Kidney tubule cell (primary cell): ENCODE results near the gene OR2L5.

Experiments
- DNase-seq: peaks from one replicate; pipeline ENCODE4 v3.0.0-alpha.2; 2018; ENCODE audit warnings: low spot score

Gene OR2L5

GRCh38 chr1:248013229-248013710 is at the start of gene OR2L5:
Gene OR2L5, plus strand, starts transcription at chr1:248013660. Its CDS starts 8,288 bp downstream, at chr1:248021948.
- DNase-seq: no peak

- DNase-seq: no peak
Measured at GRCh38 chr1:247964933-247965332, 48.5 kb upstream of the OR2L5 start, which contains the start of gene OR2AK2. Gene OR2AK2, plus strand, starts transcription at chr1:247965233. Its CDS starts 144 bp downstream, at chr1:247965377.

- no peak for DNase-seq
Measured at GRCh38 chr1:247966532-247967204, 46.8 kb upstream of the OR2L5 start.

GRCh38 chr1:247992986-247993385 is 20.5 kb upstream of the OR2L5 start:
- no peak for DNase-seq

GRCh38 chr1:247998811-247999210 is 14.6 kb upstream of the OR2L5 start:
- no peak for DNase-seq

- DNase-seq: no peak
Measured at GRCh38 chr1:248000169-248000568, 13.3 kb upstream of the OR2L5 start.

- DNase-seq: no peak
Measured at GRCh38 chr1:248007778-248008177, 5.7 kb upstream of the OR2L5 start.

- DNase-seq: no peak
Measured at GRCh38 chr1:248009681-248010080, 3.8 kb upstream of the OR2L5 start.

DNA sequence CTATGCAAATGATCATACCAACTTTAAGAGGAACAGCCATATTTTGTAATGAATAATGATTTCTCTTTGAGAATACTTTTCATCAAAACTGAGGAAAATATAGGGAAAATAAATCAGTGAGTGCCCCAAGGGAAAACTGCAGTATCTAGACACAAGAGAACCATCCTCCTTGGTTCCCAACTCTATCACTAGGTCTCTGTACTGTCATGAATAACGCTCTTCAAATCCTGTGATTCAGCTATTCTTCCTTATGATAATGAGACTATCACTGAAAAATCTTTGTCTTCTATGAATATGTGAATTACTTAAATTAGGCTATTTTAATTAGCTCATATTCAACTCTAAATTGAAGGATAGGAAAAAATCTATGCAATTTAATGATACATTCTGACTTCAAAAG is 2.3 kb downstream of the OR2L5 start:
- no peak for DNase-seq

GRCh38 chr1:248029770-248030169 is 16.3 kb downstream of the OR2L5 start, which contains the start of gene OR2L2:
Gene OR2L2, plus strand, starts transcription at chr1:248030070. Its CDS starts 8,198 bp downstream, at chr1:248038268.
- no peak for DNase-seq

GRCh38 chr1:248045209-248045608 is 31.7 kb downstream of the OR2L5 start:
- DNase-seq: no peak

DNA sequence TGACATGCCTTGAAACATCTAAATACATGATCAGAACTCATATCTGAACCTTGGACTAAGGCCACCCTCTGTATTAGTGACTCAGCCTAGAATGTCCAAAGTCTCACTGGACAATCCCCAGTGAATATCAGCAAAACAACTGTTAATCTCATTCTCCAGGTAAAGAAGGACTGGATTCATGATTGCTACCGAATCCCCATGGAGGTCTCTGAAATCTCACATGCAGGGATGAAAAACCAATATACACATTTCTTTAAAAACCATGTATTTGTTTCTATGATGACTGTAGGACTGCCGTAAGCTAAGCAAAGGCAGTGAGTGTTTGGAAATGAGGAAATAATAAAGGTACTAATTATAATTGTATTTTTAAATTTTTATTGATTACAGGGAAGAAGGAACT is 33.1 kb downstream of the OR2L5 start, which contains the start of gene OR2L3:
OR2L3 (plus strand) TSS at position 301 of the 400 bp plus-strand sequence. CDS start 13,846 bp downstream, outside the sequence.
- no peak for DNase-seq

DNA sequence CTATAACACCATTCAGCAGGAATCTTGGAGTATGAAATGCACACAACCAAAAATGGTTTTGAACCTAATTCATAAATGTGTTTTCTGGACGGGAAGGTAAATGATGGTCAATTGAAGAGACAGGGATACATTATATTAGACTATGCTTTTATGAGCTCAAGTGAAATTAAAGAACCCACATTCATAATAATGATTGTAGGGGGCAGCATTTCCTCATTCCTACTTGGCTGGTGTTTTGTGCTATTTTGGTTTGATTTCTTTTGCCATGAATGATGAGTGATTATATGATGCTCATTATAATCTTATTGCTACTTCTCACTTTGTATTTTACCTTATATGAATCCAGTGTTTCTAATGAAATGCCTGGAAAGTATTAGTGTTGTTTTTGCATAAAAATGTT is 33.5 kb downstream of the OR2L5 start:
- no peak for DNase-seq

GRCh38 chr1:248054671-248055070 is 41.2 kb downstream of the OR2L5 start:
- no peak for DNase-seq

DNA sequence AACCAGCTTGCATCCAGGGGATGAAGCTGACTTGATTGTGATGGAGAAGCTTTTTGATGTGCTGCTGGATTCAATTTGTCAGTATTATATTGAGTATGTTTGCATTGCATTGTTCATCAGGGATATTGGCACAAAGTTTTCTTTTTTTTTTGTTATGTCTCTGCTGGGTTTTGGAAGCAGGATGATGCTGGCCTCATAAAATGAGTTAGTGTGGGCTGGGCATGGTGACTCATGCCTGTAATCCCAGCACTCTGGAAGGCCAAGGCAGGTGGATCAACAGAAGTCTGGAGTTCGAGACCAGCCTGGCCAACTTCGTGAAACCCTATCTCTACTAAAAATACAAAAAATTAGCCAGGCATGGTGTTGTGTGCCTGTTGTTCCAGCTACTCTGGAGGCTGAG is 41.8 kb downstream of the OR2L5 start:
- DNase-seq: no peak

DNA sequence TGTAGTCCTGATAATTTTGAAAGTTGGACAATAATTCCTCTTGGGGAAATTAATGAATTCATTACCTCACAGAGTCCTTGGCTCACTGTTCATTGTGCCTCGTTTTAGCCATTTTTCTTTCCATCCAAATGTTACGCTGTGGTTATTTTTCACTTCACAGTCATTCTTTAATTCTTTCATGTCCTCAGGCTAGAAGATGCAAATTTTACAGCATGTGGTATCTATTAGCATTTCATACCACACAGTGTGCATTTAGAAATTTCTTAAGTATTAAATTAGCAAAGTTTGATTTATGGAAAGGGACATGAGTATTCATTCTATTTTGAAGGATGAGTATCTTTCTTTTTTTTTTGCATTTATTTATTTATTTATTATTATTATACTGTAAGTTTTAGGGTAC is 51.6 kb downstream of the OR2L5 start:
- DNase-seq: no peak

GRCh38 chr1:248065604-248066003 is 52.1 kb downstream of the OR2L5 start:
- no peak for DNase-seq
